SK-N-MC (cell line): Measurements from ENCODE around the gene KRT34.

Experiments used
- EZH2 ChIP-seq: fragments of 200-600 bp; sonication (generic); IDR thresholded peaks from one replicate; pipeline ENCODE4 v1.6.1; 2017; ENCODE audit warnings: antibody characterized with exemption
- POLR2AphosphoS5 ChIP-seq: IDR thresholded peaks from 2 replicates; pipeline ENCODE4 v1.6.1; 2012; ENCODE audit warnings: mild to moderate bottlenecking, low read depth, low read length, borderline replicate concordance

DNA sequence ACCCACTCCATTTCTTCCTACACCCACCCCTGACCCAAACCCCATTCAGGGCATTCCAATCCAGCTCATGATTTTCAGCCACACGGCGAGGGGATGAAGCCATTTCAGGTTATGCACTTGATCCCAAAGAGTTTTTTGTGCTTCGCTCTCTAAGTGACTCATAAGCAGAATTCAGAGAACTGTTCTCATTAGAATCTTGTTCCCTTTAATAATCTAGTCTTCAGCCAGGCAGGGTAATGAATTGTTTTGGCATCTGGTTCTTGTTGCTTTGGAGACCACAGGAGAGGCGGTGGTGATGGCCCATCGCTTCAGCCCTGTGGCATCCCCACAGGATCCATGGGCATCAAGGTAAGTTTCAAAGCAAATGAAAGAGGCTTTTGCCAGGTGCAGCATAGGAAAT lies 20.1 kb upstream of the KRT34 start:
- no peak for TF ChIP-seq EZH2
- TF ChIP-seq POLR2AphosphoS5, result no peak
